Activated naive CD4-positive, alpha-beta T cell treated with Interleukin-2 at 50 U/mL for 16 hours (primary cell): ENCODE data around the gene HSPA1L.
"Not testable (repeated sequence)": the region's sequence is repeated elsewhere in the genome, so short reads cannot be mapped to it uniquely, and the experiment has no call there.

Experiments
- DNase-seq: peaks from one replicate; pipeline ENCODE4 v3.0.0-alpha.2; 2020

The HSPA1L gene

GRCh38 chr6:31811645-31812044 lies 3.4 kb downstream of the HSPA1L start:
- no peak for DNase-seq

GRCh38 chr6:31808599-31808998 lies 6.5 kb downstream of the HSPA1L start:
- DNase-seq = not testable (repeated sequence)

GRCh38 chr6:31806470-31807272 lies 8.4 kb downstream of the HSPA1L start, which contains the start of gene LSM2:
TSS of gene LSM2 (minus strand) at chr6:31806966. CDS start at chr6:31806757, 209 bp downstream.
- peak; percentile 96 for DNase-seq

- no peak for DNase-seq
Observed at GRCh38 chr6:31805939-31806469, 9.1 kb downstream of the HSPA1L start.

- DNase-seq = not testable (repeated sequence)
Observed at GRCh38 chr6:31801031-31801927, 13.8 kb downstream of the HSPA1L start.

- no peak for DNase-seq
Observed at GRCh38 chr6:31799781-31800180, 15.3 kb downstream of the HSPA1L start.

GRCh38 chr6:31797588-31797987 lies 17.5 kb downstream of the HSPA1L start:
- DNase-seq = peak; percentile 16

GRCh38 chr6:31796993-31797385 lies 18.1 kb downstream of the HSPA1L start:
- no peak for DNase-seq

GRCh38 chr6:31795616-31796298 lies 19.3 kb downstream of the HSPA1L start, which contains the start of gene VARS1:
TSS of gene VARS1 (minus strand) at chr6:31795752. CDS start at chr6:31795217, 535 bp downstream.
- peak; percentile 85 for DNase-seq

- DNase-seq = no peak
Observed at GRCh38 chr6:31794866-31795615, 20.0 kb downstream of the HSPA1L start.

GRCh38 chr6:31794294-31794865 lies 20.7 kb downstream of the HSPA1L start:
- no peak for DNase-seq

GRCh38 chr6:31793927-31794245 lies 21.2 kb downstream of the HSPA1L start:
- not testable (repeated sequence) for DNase-seq

- DNase-seq = peak; percentile 22
Observed at GRCh38 chr6:31792761-31793171, 22.3 kb downstream of the HSPA1L start.

GRCh38 chr6:31792090-31792374 lies 23.1 kb downstream of the HSPA1L start:
- no peak for DNase-seq

GRCh38 chr6:31791324-31792089 lies 23.6 kb downstream of the HSPA1L start:
- peak; percentile 41 for DNase-seq

GRCh38 chr6:31785475-31785874 lies 29.6 kb downstream of the HSPA1L start:
- DNase-seq = no peak

GRCh38 chr6:31784098-31784925 lies 30.8 kb downstream of the HSPA1L start:
- DNase-seq = no peak

- DNase-seq = no peak
Observed at GRCh38 chr6:31782126-31782855, 32.8 kb downstream of the HSPA1L start.
